NT2/D1 (cell line): Measurements from ENCODE around the gene CUL3.

Experiments used
- SUZ12 ChIP-seq: IDR thresholded peaks from 2 replicates; pipeline ENCODE4 v1.6.1; 2011; ENCODE audit not compliant: insufficient read length, insufficient read depth; ENCODE audit errors: extremely low read depth
- YY1 ChIP-seq: IDR thresholded peaks from 2 replicates; pipeline ENCODE4 v1.6.1; 2011; ENCODE audit not compliant: insufficient read length, insufficient read depth
- ZNF274 ChIP-seq: IDR thresholded peaks from 2 replicates; pipeline ENCODE4 v1.6.1; 2011; ENCODE audit warnings: mild to moderate bottlenecking, low read depth, low read length

DNA sequence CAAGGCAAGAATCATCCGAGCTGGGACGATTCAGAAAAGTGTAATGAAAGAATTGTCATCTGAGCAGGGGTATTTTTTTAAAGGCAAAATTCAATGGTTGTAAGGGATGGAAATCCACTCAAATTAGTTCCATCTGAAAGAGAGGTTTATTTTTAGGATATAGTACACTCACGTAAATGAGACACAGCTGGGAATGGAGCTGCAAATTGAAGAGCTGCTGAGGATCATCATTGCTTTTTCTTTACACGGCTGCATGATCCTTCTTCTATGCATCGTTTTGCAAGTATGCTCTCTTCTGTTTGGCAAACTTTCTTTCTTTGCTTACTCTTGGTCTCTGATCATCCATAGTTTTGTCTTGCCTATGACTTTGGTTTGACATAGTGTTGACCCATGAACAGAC, 27.4 kb upstream of the CUL3 start:
- no peak for TF ChIP-seq ZNF274
- no peak for TF ChIP-seq YY1
- no peak for TF ChIP-seq SUZ12
